Muscle of arm (tissue), 12 donors: ENCODE data around the gene EPS8L2. TPM values are rescaled to one million over a fixed set of nuclear protein-coding genes. Genes with fewer than 3 reads are reported as not detected.
"Not testable (repeated sequence)": the region's sequence is repeated elsewhere in the genome, so short reads cannot be mapped to it uniquely, and the experiment has no call there.

Experiments
- DNase-seq: peaks from one replicate; pipeline ENCODE4 v3.0.0-alpha.2; 2013
- polyA plus RNA-seq, 12 donors: library from polyadenylated mRNA; unstranded; fragments of 120-200 nt; gene quantifications; one replicate each; pipeline ENCODE4 v1.2.1, GENCODE V29; 2013; ENCODE audit not compliant: insufficient read length in 12 of 12

Gene EPS8L2
- polyA plus RNA-seq, 12 donors = 1.2 to 54.4 (median 2.7) TPM; not detected in 1

DNA sequence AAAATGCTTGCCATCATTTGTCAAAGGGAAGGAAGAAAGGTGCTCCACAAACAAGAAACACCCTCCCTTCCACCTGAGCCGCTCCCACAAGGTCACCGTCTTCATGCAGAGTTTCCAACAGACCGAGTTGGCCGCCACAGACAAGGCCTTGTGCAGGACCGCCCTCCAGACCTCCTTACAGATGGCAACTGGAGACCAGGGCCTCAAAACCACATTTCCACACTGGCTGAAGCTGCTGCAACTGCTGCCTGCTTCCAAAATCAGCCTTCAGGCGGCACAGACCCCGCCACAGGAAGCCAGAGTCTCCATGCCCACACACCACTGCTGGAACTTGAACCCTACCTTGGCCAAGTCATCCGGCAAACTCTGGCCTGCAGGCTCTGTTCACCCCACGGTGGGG, 17.4 kb upstream of the EPS8L2 start:
- no peak for DNase-seq

DNA sequence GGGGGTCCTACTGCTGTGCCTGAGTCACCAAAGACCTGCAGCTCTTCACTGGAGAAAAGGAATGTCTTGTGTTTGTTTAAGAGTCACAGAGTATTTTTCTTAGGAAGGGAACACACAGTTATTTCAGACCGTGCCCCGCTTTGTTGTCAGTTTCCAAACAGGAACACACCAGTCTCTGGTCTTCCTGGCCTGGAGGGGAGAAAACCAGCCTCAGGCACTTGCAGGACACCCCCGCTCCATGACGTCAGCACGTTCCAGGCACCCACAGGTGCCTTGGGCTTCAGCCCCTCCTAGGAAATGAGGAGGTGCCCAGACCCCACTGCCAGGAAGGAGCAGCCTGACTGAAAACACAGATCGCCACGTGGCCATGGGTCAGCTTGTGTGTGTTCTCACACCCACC, 16.4 kb upstream of the EPS8L2 start:
- DNase-seq = no peak

DNA sequence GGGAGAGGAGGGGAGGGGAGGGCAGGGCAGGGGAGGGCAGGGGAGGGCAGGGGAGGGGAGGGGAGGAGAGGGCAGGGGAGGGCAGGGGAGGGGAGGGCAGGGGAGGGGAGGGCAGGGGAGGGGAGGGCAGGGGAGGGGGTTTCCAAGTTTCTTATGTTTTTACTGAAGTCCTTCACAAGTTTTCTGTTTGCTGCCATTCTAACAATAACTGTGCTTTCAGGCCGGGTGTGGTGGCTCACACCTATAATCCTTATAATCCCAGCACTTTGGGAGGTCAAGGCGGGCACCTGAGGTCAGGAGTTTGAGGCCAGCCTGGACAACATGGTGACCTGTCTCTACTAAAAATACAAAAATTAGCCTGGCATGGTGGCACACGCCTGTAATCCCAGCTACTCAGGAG, 15.8 kb upstream of the EPS8L2 start:
- not testable (repeated sequence) for DNase-seq

DNA sequence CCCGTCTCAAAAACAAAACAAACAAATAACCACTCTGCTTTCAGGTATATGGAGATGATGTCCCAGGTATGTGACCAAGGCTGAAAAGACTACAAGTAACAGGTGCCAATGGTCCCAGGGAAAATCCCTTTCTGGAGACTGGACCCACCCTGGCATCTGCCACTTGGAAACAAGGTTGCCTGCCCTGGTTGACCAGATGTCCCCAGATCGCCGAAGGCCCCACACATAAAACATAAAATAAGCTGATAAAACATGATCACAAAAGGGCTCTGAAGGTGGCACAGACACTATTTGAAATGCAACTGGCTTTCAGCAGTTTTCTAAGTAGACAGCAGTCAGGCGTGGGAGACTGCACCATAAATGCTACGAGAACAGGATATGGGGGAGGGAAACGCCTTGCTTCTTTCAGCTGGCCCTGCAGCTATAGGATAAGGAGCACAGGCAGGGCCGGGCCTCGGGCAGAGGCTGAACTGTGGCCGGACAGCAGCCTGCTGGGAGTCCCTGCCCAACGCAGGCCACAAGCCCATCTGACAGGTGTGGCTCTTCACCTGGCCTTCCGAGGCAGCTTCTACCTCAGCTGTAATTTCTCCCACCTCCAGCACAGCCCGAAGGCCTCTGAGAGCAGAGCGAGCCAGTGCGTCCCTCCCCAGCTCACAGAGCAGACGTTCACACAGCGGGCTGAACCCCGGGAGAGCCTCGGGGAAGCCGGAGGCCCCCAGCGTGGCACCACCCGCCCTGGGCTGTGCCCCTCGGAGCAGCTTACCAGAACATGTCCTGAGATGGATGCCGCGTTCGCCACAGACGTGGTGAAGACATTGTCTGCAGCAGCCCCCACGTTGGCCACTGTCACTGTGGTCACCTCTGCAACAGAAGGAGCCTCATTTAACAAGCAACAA, 15.0 kb upstream of the EPS8L2 start:
- no peak for DNase-seq

DNA sequence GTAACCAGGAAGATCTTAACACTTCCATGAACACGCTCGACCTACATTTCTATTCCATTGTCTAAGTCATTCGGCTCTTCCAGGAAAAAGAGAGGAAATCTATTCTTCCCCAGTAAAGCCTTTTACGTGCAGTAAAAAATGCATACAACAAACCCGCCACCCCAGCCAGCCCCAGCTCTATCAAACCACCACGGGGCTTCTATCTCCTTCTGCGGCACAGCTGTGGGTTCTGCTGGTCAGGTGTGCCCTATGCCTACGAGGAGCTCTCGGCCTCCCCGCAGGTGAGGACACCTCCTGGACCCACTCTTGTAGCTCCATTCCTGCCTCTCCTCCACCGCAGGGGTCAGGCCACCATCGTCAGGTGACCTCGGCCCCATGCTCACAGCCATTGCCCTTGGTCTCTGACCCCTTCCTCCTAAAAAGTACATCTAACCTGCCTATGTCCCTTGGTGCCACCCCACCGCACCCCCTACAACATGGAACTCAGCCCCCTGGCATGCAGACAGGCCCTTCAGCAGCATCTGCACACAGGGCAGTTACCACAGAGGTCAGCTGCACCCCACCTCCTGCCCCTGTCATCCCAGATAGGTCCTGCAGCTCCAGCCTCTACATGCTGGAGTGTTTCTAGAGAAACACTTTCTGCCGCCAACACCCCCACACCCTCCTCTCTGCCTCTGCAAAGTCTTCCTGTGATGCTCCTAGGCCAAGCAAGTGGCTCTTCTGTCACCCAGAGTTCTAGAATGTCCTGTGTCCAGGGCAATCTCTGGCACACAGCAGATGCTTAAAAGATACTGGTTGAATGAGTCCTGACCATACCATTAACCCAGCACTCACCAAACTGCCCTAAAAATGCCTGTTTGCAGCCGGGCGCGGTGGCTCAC, 14.1 kb upstream of the EPS8L2 start:
- no peak for DNase-seq

DNA sequence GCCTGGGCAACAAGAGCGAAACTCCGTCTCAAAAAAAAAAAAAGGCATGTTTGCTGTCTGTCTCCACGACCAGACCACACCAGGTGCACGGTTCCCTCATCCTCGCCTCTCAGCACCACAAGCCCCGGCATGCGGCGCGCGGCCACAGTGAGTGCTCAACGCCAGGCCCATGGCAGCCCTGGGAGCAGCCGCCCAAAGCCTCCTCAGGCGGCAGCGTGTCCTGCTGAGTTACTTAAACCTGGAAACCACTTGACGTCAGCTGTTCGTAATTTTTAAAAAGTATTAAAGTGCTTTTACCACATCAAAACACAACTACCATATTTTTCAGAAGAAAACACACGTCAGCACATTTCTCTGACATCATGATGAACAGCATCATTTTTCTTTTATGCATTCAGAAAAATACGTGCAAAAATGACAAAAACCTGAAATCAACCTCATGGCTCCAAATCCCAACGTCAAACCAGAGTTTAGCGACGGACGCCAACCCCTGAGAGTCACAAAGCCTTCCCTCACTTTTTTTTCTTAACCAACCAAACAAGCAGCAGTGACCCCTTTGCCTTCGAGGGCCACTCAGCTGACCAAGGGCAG, 13.1 kb upstream of the EPS8L2 start:
- DNase-seq = no peak

DNA sequence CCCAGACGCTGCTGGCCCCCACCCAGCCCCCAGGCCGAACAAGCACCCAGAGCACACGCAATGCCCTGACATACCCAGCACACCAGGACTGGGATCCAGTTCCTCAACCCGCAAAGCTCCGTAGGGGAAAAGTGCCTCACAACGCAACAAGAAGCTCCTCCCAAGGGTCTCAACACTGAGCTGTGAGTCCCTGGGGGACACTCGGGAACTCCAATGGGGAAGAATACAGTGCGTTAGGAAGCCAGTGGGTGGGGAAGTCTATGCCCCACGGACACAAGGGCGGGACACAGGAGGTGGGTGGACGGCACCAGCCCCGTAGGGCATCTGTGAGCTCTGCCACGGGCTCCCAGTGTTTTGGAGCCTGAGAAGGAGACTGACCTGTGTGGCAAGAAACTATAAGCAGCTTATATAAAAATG, 12.6 kb upstream of the EPS8L2 start:
- DNase-seq = no peak

DNA sequence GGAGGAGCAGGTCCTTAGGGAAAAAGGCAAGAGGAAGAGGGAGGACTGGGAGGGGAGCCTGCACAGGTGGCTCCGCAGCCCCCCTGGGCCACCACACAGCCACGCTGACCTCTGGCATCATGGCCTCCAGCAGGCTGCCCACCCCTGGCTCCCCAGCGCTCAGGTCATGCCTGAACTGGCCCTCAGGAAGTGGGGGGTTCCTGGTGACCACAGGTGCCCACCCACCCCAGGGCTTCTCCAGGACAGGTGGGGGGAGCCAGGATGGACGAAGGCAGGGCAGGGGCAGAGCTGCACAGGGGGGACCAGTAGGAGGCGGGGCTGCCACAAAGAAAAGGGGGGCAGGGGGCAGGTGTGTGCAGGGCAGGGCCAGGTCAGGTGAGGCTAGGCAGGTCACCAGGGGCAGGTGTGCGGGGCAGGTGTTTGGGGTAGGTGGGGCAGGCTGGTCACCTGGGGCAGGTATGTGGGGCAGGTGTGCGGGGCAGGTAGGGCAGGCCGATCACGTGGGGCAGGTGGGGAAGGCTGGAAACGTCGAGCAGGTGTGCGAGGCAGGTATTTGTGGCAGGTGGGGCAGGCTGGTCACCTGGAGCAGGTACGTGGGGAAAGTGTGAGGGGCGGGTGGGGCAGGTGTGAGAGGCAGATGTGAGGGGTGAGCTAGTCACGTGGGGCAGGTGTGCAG, 12.0 kb upstream of the EPS8L2 start:
- no peak for DNase-seq

DNA sequence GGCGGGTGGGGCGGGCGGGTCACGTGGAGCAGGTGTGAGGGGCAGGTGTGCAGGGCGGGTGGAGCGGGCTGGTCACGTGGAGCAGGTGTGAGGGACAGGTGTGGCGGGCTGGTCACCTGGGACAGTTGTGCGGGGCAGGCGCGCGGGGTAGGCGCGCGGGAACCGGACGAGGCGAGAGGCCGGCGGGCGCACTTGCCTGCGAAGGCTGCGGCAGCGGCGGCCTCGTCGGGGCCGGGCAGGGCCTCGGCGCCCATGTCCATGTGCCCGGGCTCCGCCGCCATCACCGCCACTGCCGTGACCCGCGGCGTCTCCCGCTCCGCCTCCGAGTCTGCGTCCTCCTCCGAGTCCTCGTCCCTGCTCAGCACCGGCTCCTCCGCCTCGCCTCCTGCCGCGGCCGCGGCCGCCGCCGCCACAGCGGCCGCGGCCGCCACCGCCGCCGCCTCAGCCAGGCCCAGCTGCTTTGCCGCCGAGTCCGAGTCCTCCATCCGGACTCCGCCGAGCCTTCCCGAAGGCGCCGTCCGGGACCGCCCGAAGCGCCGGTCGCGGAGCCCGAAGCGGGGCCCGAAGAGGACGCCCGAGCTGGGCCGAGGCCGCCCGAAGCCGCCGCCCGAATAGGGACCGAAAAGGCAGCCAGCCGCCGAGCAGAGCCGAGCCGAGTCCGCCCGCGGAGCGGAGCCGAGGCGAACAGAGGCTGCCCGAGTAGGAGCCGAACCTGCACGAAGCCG, 11.3 kb upstream of the EPS8L2 start, which contains the start of gene DEAF1:
TSS of gene DEAF1 (minus strand) at position 660 of the 725 bp plus-strand sequence. CDS start at position 485, 175 bp downstream.
- DNase-seq = no peak

DNA sequence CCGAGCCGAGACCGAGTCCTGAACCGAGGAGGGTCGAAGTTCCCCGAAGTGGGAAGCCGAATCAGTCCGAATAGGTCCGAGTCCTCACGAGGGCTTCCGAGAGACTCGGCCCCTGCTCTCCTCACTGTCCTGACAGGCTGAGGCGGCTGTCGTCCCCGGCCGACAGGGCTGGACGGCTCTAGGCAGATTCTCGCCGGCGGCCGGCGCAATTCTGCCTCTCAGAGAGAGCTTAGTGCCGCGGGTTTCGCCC, 10.8 kb upstream of the EPS8L2 start:
- DNase-seq = peak; percentile 97

DNA sequence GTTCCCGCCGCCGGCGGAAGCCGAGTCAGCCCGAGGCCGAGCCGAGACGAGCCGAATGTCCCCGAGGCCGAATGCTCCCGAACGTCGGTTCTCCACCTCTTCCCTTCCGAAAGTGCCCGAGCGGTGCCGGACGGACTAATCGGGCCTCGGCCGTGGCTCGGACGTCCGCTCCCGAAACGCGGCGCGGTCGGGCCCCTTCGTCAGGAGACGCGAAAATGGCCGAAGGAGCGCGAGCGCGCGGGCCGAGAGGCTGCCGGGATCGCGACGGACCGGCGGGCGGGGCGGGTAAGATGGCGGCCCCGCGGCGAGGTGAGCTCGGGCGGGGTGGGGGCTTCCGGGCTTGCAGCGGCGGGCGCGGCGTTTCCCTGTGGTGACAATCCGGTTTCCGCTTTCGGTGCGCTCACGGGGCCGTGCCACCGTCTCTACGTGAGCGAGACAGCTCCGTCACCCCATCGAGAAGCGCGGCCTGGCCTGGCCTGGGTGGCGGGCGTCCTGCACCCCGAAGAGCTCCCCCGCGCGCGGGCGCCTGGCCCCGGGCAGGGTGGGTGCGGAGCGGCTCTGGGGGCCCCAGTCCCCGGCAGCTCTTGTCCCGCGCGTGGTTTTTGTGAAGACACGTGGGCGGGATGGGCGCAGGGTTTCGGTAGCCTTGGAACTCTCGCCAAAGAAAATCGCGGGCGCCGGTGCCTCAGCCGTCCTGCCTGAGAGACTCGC, 10.3 kb upstream of the EPS8L2 start, which contains the start of gene TMEM80:
TSS of gene TMEM80 (plus strand) at position 279 of the 711 bp plus-strand sequence. CDS start at position 291, 12 bp downstream.
- peak; percentile 98 for DNase-seq

DNA sequence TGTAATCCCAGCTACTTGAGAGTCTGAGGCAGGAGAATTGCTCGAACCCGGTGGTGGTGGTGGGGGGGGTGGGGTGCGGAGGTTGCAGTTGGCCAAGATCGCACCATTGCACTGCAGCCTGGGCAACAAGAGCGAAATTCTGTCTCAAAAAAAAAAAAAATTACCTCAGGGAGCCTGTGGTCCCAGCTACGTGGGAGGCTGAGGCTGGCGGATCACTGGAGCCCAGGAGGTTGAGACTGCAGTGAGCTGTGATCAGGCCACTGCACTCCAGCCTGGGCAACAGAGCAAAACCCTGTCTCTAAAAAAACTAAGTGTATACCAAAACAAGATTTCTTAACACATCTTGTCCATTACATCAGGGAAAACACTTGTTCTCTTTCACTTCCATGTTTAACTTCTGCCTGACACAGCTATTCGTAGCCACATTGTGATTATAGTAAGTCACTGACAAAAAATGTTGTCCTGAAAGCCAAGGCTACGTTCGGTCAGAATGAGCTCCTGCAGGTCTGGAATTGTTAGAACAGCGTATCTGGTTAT, 9.0 kb upstream of the EPS8L2 start:
- no peak for DNase-seq

DNA sequence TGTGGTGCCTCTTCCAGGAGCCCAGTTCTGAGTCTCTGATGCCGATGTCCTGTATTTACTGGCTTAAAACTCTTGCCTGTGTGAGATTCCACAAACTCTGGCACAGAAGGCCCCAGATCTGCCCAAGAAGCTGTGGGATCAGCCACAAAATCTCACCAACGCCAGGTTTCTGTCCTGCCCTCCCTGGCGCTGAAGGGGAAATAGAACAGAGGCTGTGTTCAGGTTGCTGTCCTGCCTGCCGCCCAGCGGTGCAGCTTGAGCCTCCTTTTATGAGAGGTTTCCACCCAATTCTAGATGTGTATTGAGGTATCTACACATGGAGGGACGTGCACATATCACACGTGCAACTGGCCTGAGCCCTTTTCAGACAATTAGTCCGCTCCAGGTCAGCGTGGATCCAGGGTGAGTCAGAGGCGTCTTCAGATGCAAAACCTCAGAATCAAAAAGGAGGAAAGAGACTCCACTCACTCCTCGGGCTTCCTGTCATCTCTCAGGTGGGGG, 8.2 kb upstream of the EPS8L2 start:
- no peak for DNase-seq

DNA sequence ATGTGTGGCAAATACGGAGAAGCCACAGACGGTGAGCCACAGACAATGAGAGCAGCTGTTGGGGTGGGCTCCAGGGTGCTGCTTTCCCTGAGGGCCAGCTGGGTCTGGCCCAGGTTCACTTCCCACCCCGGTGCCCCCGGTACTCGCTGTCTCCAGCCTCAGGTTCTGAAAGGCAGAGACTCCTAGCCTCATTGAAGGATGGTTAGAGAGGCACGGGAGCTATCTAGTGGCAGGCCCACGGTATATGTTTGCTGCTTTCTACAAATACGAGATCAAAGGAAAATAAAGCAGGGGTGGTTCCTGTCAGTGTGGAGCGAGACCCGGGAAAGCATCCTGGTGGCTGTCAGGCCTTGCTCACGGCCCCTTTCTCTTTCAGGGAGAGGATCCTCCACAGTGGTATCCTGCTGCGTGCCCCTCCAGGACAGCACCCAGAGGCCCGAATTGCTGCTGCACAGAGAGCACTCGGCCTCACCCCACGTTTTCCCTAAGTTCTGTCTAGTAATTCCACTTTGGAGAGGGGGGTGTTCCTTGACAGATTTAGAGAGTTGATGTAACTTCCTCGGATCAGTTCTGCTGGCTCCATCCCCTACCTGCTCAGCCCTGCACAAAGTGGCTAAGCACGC, 7.4 kb upstream of the EPS8L2 start:
- DNase-seq = no peak

DNA sequence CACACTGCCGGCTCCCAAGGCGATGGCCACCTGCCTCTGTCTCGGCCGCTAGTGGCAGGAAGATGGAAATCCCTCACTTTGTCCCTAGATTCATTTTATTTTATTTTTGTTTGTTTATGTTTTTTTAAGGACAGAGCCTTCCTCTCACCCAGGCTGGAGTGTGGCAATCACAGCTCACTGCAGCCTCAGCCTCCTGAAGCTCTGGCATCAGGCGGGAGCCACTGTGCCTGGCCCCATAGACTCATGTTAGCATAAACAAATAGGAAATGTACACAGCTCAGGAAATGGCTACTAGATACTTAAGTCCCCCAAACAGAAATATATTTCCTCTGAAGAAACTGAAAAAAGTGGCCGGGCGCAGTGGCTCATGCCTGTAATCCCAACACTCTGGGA, 6.9 kb upstream of the EPS8L2 start:
- no peak for DNase-seq

DNA sequence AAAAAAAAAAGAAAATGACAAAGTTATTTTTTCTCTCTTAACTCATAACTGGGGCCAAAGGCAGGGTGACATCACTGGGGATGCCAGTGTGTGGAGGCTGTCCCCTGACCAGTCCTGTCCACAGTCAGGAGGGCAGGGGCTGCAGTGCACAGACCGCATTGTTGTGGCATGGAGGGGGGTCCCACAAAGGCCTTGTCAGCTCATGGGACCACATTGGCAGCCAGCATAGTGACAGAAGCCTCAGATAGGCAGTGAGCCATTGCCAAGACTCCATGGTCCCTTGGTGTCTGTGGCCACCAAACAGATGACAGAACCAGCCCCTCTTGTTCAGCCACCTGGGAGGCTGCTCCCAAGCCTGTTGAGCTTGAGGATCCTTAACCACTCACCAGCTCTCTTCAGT, 6.3 kb upstream of the EPS8L2 start:
- DNase-seq = no peak

DNA sequence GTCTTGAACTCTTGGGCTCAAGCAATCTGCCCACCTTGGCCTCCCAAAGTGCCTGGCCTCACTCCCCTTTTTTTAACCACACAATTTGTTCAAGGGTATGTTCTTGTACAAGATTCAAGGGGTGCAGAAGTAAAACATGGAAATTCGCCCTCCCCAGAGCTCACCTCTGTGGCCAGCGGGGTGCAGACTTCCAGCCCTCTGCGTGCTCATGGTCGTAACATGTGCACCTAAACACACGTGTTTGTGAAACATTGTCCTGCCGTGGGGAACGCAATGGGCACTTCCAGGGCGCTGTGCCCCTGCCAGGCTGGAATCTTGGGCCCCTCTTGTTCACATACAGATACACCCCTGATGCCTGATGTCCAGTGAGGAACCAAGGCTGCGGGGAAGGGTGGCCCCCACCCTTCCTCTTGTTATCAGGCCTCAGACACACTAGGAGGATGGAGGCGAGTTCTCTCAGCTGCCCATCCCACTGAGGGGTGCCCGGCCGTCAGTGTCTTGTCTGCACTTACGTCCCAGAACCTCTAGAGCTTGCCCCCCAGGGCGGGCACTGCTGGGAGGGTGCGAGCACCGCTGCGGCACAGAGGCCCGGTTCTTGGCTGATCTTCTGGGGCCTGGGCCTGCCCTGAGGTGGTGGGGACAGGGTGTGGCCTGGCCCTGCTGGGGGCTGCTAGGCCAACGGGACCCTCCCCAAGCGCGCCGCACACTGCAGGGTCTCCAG, 4.1 kb upstream of the EPS8L2 start:
- DNase-seq = no peak
